CMK (cell line): Measurements from ENCODE around the gene CLEC9A.

ENCODE experiments used
- DNase-seq: peaks from one replicate; pipeline ENCODE4 v3.0.0-alpha.2; 2010; ENCODE audit warnings: low read depth

The CLEC9A gene

DNA sequence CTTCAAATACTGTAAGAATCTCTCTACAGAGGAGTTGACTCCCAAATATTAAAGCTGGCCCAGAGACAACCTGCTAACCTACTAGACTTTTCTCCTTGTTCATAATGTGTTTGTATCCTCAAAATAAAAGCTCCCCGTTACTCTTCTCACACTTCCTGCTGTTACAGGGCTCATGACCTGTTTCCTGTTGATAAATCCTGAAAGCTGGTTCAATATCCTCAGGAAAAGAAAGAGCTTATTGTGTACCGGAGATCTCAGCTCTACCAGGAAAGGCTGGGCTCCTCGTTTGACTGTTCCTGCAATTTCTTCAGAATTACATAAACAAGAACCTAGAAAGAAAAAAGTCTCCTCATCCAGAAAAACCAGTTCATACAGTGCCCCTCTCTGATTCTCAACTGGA, 37.5 kb downstream of the CLEC9A start:
- no peak for DNase-seq

DNA sequence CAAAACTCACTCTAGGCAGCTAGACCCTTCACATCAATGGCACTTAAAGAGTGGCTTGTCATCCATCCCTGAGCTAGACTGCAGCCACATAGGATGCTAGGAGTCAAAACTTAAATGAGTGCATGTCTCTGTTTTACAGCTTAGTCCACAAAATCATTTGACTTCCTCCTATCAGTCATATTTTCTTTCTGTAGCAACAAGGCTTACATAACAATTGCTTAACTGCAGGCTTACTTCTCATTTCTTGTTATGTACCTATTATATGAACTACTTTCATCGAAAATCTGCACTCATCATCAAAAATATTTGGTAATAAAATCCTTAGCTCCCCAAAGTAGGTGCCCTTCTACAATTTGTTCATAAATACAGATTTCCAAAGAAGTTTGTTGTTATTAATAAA, 38.2 kb downstream of the CLEC9A start:
- DNase-seq: no peak

DNA sequence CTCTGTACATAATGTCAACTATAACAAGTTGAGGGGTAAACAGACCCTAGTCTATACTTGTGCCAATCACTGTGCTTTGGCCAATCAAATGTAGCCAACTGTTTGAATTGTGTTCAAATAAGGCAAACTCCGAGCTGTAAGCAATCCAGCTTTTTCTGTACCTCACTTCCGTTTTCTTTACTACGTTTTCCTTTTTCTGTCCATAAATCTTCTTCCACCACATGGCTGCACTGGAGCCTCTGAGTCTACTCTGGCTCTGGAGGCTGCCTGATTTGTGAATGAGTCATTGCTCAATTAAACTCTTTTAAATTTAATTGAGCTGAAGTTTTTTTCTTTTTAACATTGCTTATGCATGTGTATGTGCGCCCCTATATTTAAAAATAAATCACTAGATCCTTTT, 38.6 kb downstream of the CLEC9A start:
- DNase-seq: no peak

DNA sequence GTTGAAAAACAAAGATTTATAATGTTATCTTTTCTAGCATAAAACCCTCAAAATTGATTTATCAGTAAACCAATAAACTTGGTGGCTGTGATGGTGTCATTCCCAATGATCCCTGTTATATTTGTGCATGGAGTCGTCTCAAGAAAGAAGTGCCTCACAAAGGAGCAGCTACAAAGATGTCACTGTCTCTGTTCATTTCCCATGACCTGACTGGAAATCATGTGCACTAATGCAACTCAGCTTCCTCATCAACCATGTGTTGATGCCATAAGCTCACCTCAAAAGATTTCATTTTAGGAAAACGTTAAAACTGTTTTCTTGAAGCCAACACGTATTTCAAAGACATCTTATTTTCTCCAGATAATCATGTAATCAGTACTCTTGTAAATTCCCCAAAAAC, 39.5 kb downstream of the CLEC9A start:
- no peak for DNase-seq

DNA sequence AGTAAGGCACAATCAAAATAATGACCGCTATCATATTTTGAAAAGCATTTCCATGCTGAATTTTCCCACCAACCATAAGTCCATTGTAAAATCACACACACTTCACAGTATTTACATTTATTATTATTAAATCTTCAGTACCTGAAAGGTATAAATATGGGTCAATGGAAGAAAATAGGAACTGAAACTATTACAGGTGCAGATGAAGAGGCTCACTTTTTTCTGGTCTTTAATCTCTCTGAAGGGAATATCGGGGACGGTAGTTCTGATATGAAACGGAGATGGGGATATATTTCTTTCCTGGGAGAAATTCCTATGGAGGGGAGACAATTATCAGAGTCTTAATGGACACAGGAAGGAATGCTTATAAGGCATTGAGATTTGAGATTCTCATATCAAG, 39.9 kb downstream of the CLEC9A start:
- DNase-seq: no peak

DNA sequence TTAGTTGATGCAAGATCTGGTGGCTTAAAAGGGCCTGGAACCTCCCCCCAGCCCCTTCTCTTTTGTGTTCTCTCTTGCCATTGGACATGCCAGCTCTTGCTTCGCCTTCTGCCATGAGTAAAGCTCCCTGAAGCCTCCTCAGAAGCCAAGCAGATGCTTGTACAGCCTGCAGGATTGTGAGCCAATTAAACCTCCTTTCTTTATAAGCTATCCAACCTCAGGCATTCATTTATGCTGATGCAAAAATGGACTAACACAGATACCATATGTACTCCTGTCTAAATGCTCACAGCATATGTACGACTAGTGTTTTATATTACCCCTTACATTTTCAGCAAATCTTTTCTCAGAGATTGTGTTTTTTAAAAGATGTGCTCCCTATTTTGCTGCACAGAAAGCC, 41.6 kb downstream of the CLEC9A start:
- DNase-seq: no peak

DNA sequence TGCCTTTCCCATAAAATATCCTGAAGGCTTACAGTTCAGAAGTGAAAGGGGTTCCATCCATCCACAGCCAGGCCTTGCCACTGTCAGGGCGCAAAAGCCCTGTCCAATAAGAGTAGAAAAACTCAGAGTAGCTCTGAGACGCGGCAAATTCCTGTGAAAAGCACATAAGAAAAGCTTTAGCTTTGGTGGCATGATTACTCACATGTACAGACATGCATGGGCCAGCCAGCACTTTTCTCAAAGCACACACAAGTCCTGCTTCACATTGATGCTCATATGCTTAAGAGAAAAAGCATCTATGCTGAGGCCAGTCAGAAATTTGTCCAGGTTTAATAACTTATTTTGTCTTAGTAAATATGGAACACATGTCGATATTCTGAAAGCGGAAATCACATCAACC, 42.8 kb downstream of the CLEC9A start:
- DNase-seq: no peak

DNA sequence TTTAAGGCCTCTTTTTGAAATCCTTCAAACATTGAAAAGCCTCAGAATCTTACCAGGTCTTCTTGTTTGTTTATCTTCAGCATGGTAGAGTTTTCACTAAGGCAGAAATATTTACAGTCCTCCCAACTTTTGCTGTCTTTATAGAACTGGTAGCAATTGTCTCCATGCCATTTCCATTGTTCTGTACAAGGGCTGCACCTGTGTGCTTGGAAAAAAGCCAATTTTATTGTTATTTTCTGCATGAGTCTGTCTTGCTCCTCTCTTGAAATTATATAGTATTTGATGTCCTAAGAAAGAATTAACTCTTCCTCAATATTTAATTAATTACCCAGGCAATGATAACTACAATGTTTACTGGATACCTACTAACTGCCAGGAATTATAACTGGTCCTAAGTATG, 45.0 kb downstream of the CLEC9A start:
- no peak for DNase-seq

DNA sequence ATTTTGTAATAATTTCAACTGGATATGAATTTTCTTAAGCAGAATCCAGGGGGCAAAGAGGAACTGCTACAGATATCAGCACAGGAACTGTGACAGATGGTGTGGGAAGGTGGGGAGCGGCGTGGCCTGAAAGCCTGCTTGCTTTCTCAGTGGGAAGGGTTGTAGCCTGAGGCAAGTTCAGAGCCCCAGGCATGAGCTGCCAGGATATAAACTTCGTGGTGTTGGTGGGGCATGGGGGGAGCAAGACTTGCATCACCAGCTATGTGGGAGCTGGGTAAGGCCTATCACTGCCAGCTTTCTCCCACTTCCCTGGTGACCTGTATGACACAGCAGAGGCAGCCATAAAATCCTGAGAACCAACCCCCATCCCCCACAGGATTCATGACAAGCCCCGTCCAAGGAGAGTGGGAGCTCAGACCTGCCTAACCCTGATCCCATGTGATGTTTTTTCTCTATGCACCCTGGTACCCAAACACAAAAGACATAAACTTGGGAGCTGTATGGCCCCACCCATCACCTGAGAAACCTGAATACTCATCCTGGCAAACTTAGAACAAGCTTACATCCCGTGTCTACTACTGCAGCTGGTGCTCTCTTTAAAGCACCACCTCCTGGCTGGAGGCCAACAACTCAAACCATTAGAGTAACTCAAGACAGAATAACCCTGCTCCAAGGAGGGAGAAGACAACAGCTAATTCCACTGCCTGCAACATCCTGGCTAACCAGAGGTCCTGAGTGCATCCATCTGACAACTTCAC, 51.8 kb downstream of the CLEC9A start:
- DNase-seq: no peak

DNA sequence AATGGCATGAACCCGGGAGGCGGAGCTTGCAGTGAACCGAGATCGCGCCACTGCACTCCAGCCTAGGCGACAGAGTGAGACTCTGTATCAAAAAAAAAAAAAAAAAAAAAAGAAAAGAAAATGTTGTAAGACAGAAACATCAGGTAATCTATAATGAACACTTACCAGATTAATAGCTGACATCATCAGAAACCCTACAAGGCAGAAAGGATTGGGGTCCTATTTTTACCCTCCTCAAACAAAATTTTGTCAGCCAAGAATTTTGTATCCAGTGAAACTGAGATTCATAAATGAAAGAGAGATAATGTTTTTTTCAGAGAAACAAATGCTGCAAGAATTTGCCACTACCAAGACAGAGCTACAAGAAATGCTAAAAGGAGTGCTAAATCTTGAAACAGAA, 54.3 kb downstream of the CLEC9A start:
- no peak for DNase-seq

DNA sequence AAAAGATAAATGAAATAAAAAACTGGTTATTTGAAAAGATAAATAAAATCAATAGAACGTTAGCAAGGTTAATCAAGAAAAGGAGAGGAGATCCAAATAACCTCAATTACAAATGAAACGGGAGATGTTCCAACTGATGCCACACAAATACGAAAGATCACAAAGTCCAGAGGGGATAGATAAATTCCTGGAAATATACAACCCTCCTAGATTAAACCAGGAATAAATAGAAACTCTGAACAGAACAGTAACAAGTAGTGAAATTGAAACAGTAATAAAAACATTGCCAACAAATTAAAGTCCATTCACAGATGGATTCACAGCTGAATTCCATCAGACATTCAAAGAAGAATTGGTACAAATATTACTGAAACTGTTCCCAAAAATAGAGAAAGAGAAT, 55.9 kb downstream of the CLEC9A start:
- DNase-seq: no peak

DNA sequence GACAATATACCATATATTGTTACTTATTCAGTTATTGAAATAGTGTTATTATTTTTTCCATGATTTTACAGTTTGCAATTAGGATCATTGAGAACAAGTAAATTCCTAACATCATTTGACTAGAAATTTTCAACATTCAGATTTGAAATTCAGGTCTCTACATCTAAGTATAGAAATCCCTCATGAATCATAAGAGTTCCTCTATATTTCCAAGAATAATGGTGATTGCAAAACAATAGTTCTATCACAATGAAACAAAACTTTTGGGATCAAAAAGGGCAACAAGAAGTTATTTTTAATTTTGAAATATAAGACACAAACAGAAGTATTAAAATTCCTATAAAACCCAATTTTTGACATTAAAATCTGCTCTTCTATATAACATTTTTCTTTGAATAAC, 57.5 kb downstream of the CLEC9A start:
- no peak for DNase-seq

DNA sequence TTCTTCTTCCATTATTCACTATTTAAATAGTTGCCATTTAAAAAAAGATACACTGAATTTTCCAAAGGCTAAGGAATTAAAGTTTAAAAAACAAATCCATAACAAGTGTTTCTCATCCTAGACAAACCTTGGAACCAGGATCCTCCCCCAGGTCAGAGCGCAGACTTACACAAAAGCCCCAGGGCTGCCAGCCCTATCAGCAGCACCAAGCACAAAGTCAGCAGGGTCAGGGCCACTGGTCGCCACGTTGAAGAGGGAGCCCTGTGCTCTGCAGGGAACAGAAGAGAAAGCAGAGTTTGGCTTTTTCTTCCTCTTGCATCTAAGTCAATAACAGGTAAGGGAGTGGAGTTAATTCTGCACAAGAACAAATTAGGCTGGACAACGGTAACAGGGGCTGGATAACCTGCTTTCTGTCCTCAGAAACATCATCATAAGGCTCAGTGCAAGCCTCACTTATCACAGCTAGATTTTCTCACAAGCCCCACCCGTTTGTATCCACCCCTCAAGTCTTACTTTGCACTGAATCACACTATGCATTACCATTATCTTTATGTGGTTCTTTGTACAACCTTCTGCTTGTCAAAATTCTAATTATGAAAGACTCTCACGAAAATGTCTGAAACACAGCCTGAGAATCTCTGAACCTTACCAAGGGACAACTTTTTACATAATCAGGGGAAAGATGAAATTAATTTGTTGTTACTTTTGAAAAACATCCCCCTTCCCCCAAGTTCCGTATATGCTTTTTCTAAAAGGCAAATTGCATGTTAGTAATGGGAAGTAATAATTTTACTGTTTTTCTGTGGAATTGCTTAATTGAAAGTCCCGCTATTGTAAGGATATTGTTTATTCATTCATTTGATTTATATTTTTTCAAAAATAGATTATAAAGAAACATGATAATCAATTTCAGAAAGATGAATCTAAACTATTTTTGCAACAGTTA, 58.7 kb downstream of the CLEC9A start:
- DNase-seq: no peak

DNA sequence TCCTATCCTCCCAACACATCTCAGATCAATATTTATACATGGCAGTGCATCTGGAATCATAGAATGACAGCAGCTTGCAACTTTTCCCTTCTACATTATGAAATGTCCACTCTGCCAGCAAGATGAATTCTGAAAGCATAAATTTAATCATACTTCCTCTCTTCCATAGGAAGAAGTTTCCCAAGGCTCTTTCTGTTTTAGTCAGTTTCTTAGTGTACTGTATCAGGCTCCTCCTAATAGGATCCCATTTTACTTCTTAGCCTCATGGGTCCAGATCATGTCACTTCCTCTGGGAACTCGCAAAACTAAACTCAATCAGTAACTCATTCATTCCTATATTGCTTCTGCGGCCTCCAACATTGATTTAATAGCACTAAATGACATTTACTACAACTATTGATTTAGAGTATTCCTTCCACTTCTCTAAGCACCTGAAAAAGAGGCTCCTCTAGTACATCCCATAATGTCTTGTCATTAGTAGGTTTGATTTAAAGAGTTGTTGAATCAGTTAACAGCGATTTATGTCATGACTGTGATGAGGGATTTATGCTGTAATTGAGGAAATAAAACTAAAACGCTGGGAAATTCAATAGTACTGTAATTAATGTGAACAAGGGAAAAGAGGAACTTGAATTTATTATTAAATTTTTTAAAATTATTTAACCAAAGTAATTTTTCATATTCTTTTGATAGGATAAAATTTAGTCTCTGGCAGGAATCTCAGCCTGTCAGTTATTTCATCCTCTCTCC, 64.3 kb downstream of the CLEC9A start:
- DNase-seq: no peak

DNA sequence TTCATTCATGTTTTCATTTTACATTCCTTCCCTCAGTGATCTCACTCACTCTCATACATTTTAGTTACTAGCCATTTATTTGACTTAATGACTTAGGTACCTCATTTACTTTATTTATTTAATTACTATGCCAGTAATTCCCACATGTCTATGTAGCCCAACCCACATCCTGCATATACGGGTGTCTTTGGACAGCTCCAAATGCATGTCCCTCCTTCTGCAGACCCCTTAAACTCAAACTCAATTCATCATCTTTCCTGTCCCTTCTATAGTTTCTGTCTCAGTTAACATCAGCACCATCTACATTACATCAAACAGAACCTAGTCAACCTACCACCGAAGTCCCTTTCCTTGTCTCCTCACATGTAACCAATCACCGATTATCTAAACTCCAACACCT, 65.5 kb downstream of the CLEC9A start:
- DNase-seq: no peak

DNA sequence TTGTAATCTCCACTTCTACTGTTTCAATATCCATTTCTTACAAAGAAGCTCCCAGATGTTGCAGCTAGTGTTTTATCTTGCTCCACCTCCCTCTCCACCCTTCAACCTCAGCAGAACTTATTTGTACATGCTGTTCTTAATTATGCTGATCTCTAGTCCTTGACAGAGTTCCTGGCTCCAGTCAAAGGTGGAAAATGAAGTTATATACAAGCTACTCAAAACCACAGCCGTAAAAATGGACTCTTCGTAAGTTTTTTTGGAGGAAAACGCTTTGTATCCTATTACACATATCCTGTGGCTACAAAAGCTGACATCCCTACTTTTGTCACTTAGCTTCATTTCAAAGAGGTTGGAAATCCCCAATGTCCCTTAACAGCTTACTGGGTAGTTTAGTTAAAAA, 67.0 kb downstream of the CLEC9A start:
- no peak for DNase-seq

DNA sequence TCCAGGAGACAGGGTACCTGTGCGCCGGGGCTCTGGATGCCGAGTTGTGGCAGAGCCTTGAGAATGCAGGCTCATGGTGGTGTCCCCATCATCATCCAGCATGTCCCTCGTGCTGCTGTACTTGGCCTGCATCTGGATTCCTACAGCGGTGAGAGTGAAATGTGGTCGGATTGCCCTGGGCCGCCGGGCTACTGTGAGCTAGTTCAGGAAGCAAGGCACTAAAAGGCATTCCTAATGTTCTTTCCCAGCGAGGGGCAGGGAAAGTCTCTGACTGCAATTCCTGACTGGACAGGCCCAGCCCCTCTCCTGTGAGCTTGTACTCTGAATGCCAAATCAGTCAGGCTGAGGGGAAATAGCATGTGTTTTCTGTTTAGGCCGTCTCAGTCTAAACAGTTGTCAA, 68.3 kb downstream of the CLEC9A start, which contains the start of gene CLEC1A:
TSS of gene CLEC1A (minus strand) at position 195 of the 400 bp plus-strand sequence. CDS start at position 132, 63 bp downstream.
- DNase-seq: no peak

DNA sequence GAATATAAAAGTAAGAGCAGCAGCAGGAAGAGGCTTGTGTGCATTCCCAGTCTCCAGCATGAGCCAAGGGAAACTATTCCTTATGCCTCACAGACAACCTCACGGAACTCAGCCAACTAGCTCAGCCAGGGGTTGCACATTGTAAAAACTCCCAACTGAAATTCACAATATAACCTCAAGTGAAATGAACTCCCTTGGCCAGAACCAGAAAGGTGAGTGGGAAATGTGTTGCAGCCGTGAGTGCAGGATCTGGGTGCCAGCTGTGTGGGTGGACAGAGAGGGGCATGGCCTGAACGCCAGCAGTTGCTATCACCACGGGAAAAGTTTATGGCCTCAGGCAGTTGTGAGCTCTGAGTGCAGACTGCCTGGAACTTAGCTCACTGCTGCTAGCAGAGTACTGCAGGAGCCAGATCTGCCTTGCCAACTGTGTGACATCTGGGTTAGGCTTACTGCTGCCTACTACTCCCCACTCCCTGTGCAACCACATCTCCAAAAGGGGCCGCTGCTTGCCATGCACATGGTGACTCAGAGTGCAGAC, 70.6 kb downstream of the CLEC9A start:
- no peak for DNase-seq

DNA sequence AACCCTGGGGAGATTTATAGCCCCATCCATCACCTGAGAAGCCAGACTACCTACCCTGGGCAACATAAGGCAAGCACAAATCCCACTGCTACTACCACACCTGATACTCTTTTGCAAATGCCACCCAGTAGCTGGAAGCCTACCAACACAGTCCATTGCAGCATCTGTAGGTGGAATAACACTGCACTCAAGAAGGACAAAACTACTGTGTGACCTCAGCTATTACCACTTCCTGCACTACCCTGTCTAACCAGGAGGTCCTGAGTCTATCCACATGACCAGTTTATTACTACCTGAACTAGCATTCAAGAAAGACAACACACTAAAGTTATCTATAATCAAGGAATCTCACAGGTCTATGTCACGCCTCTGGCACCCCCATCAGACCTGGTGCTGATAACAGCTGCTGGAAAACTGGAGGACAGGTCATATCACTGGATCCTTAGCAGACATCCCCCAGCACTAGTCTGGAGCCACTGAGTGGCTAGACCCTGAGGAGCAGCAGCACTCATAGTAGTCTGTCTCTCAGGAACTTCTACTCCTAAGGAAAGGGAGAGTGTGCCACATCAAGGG, 71.3 kb downstream of the CLEC9A start:
- no peak for DNase-seq

DNA sequence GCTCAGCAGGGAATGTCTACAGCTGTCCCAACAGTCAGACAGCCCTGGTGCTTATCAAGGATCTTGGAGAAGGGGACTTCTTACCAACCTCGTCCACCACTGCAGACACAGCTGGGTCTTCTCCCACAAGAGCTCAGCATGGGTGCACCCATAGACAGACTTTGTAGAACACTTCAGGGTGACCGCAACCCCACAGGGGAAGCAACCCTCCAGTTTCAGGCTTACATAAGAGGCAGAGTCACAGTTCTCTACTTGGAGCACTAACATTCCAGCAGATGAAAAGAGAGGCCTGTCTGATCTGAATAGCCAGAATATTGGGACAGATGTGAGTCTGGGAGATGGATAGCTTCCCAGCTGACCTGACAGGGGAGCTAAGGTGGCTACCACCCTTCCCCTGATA, 71.8 kb downstream of the CLEC9A start:
- no peak for DNase-seq

DNA sequence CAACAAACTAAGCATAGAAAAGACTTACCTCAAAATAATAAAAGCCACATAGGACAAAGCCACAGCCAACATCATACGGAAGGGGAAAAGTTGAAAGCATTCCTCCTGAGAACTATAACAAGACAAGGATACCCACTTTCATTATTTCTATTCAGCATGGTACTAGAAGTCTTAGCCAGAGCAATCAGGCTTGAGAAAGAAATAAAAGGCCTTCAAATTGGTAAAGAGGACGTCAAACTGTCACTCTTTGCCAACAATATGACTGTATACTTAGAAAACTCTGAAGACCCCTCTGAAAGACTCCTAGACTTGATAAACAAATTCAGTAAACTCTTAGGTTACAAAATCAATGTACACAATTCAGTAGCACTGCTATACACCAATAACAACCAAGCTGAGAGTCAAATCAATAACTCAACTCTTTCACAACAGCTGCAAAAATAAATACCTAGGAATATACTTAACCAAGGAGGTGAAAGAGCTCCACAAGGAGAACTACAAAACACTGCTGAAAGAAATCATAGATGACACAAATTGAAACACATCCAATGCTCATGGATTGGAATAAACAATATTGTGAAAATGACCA, 79.9 kb downstream of the CLEC9A start:
- no peak for DNase-seq

DNA sequence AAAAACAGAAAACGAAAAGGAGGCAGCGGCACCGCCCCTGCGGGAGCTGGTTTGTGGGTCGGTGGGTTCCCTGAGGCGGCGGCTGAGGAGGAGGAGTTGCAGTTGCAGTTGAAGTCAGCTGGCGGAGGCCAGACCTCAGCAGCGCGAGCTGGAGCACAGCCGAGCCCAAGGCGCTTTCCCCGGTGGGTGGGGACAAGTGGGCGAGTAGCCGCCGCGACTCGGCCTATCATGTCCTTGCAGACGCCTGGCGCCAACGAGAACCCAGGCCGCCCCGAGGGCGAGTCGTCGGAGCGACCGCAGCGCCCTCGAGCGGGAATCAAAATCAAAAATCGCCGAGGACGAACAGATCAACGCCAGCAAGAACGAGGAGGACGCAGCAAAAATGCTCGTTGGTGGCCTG, 81.0 kb downstream of the CLEC9A start:
- DNase-seq: no peak
